ENCODE measurements around the gene NF1. TPM values are rescaled to one million over a fixed set of nuclear protein-coding genes. Genes with fewer than 3 reads are reported as not detected.

The NF1 gene
- total RNA-seq, 2 experiments from 2014 or later = 15.5 to 18.7 TPM

DNA sequence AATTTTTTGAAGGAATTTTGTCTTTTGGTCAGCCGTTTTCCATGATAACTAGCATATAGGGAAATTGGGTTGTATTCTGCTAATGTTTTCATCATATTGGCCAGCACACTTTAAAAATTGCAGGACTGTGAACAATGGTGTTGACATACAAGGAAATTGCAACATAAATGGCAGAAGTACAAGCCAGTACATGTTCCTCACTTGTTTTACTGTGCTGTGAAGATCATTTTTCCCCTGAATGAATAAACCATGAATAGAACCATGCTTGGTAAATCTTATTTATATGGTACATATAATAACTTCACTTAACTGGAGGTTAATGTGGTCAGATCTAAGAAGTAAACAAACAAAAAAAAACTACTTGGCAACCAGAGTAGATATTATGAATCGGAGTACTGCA lies 179.5 kb downstream of the NF1 start:
- Mint-ChIP-seq H3K4me1 (ENCODE audit: low read depth) (no peaks in the 10 kb centered on the region), H3K9me3 (no peaks in the 10 kb centered on the region), H3K27ac (no peak overlapping the region), H3K4me3 (no peak overlapping the region), H3K27me3 (no peaks in the 10 kb centered on the region), H3K36me3 (ENCODE audit: low read depth) (peaks cover 5% of the 10 kb centered on the region)
- ATAC-seq (ENCODE audit: poor library complexity) = no peak
- peak in 1 of 14 experiments; percentile 13 for DNase-seq
- ChIA-PET CTCF (no interaction called here), POLR2A (no interaction called here)
- Histone ChIP-seq H3K27ac (ENCODE audit: low read depth in 1 of 2, low read length in 2 of 2) (no peak overlapping the region), H3K9me3 (ENCODE audit: control insufficient read depth in 1 of 2, insufficient read depth in 1 of 2, low read length in 2 of 2) (no peaks in the 10 kb centered on the region), H3K4me1 (ENCODE audit: insufficient read depth, low read length) (no peaks in the 10 kb centered on the region), H3K27me3 (ENCODE audit: control insufficient read depth in 1 of 2, insufficient read depth in 2 of 2, low read length in 2 of 2) (no peaks in the 10 kb centered on the region), H3K4me3 (ENCODE audit: low read length) (no peak overlapping the region), H3K36me3 (ENCODE audit: insufficient read depth, low read length) (no peaks in the 10 kb centered on the region)
- intact Hi-C loops (cut with DNase I, micrococcal nuclease) = no loop called here
- TF ChIP-seq, protein P1, sequence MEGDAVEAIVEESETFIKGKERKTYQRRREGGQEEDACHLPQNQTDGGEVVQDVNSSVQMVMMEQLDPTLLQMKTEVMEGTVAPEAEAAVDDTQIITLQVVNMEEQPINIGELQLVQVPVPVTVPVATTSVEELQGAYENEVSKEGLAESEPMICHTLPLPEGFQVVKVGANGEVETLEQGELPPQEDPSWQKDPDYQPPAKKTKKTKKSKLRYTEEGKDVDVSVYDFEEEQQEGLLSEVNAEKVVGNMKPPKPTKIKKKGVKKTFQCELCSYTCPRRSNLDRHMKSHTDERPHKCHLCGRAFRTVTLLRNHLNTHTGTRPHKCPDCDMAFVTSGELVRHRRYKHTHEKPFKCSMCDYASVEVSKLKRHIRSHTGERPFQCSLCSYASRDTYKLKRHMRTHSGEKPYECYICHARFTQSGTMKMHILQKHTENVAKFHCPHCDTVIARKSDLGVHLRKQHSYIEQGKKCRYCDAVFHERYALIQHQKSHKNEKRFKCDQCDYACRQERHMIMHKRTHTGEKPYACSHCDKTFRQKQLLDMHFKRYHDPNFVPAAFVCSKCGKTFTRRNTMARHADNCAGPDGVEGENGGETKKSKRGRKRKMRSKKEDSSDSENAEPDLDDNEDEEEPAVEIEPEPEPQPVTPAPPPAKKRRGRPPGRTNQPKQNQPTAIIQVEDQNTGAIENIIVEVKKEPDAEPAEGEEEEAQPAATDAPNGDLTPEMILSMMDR (IDR thresholded peaks at IDR 0.05) = no peak

- H3K36me3 Mint-ChIP-seq (ENCODE audit: low read depth) = no peaks in the 10 kb centered on the region
- H3K27me3 Mint-ChIP-seq = no peaks in the 10 kb centered on the region
- no peaks in the 10 kb centered on the region for H3K9me3 Mint-ChIP-seq
- POLR2A ChIA-PET = no interaction called here
- DNase-seq (no peak), ATAC-seq (ENCODE audit: poor library complexity) (no peak)
- H3K27me3 ChIP-seq (ENCODE audit: control insufficient read depth in 1 of 2, insufficient read depth in 2 of 2, low read length in 2 of 2) = no peaks in the 10 kb centered on the region
- intact Hi-C loops (cut with DNase I, micrococcal nuclease) = no loop called here
- H3K4me3 Mint-ChIP-seq = no peak overlapping the region
- no peaks in the 10 kb centered on the region for H3K36me3 ChIP-seq (ENCODE audit: insufficient read depth, low read length)
- no peaks in the 10 kb centered on the region for H3K4me1 Mint-ChIP-seq (ENCODE audit: low read depth)
- CTCF ChIA-PET = no interaction called here
- no peak overlapping the region for H3K27ac ChIP-seq (ENCODE audit: low read depth in 1 of 2, low read length in 2 of 2)
- no peak overlapping the region for H3K27ac Mint-ChIP-seq
- H3K4me1 ChIP-seq (ENCODE audit: insufficient read depth, low read length) = no peaks in the 10 kb centered on the region
- H3K4me3 ChIP-seq (ENCODE audit: low read length) = no peak overlapping the region
- H3K9me3 ChIP-seq (ENCODE audit: control insufficient read depth in 1 of 2, insufficient read depth in 1 of 2, low read length in 2 of 2) = no peaks in the 10 kb centered on the region
- TF ChIP-seq, protein P1 (IDR thresholded peaks at IDR 0.05) = no peak
These were observed 180.3 kb downstream of the NF1 start for GRCh38 chr17:31275116-31275515.

DNA sequence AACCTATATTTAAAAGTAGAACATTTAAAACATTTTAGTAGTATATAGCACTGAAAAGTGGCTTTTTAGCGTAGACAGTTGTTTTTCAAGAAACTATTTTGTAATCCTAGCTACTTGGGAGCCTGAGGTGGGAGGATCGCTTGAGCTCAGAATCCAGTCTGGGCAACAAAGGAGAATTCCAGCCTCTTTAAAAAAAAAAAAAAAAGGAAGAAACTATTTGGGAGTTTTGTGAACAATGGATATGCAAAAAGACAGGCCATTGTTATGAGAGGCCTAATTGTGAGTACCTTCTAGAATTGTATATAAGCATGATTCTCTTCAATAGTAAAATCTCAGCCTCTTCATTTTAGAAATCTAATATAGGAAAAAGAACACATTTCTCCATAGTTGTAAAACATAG lies 184.6 kb downstream of the NF1 start:
- no peaks in the 10 kb centered on the region for H3K27me3 Mint-ChIP-seq

More for the DNA sequence above, 184.6 kb downstream of the NF1 start:
- intact Hi-C loops (cut with DNase I, micrococcal nuclease) = no loop called here
- Histone ChIP-seq H3K9me3 (ENCODE audit: control insufficient read depth in 1 of 2, insufficient read depth in 1 of 2, low read length in 2 of 2) (no peaks in the 10 kb centered on the region), H3K4me1 (ENCODE audit: insufficient read depth, low read length) (no peaks in the 10 kb centered on the region), H3K36me3 (ENCODE audit: insufficient read depth, low read length) (no peaks in the 10 kb centered on the region), H3K27me3 (ENCODE audit: control insufficient read depth in 1 of 2, insufficient read depth in 2 of 2, low read length in 2 of 2) (no peaks in the 10 kb centered on the region), H3K4me3 (ENCODE audit: low read length) (no peak overlapping the region), H3K27ac (ENCODE audit: low read depth in 1 of 2, low read length in 2 of 2) (no peak overlapping the region)
- POLR2A ChIA-PET = interaction anchor here (0.6 to 0.7 kb wide), 4 partner anchors 13 to 61 kb away, joined by 3 read pairs; no protein-coding TSS in a partner anchor
- Mint-ChIP-seq H3K4me3 (no peak overlapping the region), H3K4me1 (ENCODE audit: low read depth) (no peaks in the 10 kb centered on the region), H3K27ac (no peak overlapping the region), H3K36me3 (ENCODE audit: low read depth) (peaks cover 5% of the 10 kb centered on the region), H3K9me3 (no peaks in the 10 kb centered on the region)
- no peak for DNase-seq
- CTCF ChIA-PET = interaction anchor here (0.6 kb wide), 1 partner anchor 260 kb away, joined by 3 read pairs; no protein-coding TSS in a partner anchor
- ATAC-seq (ENCODE audit: poor library complexity) = no peak
- TF ChIP-seq, protein P1 (IDR thresholded peaks at IDR 0.05) = no peak

Measured in CD4-positive, alpha-beta T cell (primary cell).